ENCODE results near the gene MSLN. TPM values are rescaled to one million over a fixed set of nuclear protein-coding genes. Genes with fewer than 3 reads are reported as not detected.

MSLN gene
- total RNA-seq, 1 donor from 2014 or later = 93.3 TPM

- TF ChIP-seq CTCF (IDR thresholded peaks at IDR 0.05) = no peak
- no peaks in the 10 kb centered on the region for H3K36me3 ChIP-seq
Measured at GRCh38 chr16:776824-777223, 16.3 kb downstream of the MSLN start.

GRCh38 chr16:777826-778225 is 17.3 kb downstream of the MSLN start:
- Histone ChIP-seq H3K36me3 (no peaks in the 10 kb centered on the region), H3K27me3 (peaks cover 17% of the 10 kb centered on the region), H3K4me1 (no peaks in the 10 kb centered on the region), H3K4me3 (no peak overlapping the region), H3K27ac (no peak overlapping the region), H3K9me3 (no peaks in the 10 kb centered on the region)
- no peak for TF ChIP-seq CTCF (IDR thresholded peaks at IDR 0.05)
- DNase-seq = no peak
- intact Hi-C loops (cut with DNase I) = no loop called here
- ATAC-seq = no peak

More at GRCh38 chr16:776824-777223, 16.3 kb downstream of the MSLN start:
- no peaks in the 10 kb centered on the region for H3K4me1 ChIP-seq
- no peak for ATAC-seq
- H3K9me3 ChIP-seq = no peaks in the 10 kb centered on the region
- H3K27me3 ChIP-seq = peaks cover 8% of the 10 kb centered on the region
- intact Hi-C loops (cut with DNase I) = no loop called here
- DNase-seq = no peak
- no peak overlapping the region for H3K4me3 ChIP-seq
- H3K27ac ChIP-seq = no peak overlapping the region

DNA sequence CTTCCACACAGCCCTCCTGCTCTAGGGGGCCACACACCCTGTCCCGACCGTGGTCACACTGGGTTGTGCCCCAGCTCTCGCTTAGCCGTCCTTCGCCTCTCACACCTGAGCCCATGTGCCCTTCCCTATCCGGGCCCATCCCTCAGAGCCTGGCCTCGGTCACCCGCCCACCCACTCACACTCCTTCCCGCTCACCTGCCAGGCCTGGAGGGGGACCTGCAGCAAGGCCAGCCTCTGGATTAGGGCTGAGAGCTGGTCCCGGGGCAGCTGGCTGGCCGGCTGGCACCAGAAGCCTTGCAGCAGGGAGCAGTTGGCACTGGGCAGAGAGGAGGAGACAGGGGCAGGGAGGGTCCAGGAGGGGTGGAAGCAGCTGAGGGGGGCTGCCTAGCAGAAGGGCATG is 17.9 kb downstream of the MSLN start:
- Histone ChIP-seq H3K4me3 (no peak overlapping the region), H3K27ac (no peak overlapping the region), H3K36me3 (no peaks in the 10 kb centered on the region), H3K4me1 (no peaks in the 10 kb centered on the region), H3K27me3 (peaks cover 23% of the 10 kb centered on the region), H3K9me3 (no peaks in the 10 kb centered on the region)
- no peak for TF ChIP-seq CTCF (IDR thresholded peaks at IDR 0.05)
- no peak for DNase-seq
- ATAC-seq = no peak
- intact Hi-C loops (cut with DNase I) = no loop called here

DNA sequence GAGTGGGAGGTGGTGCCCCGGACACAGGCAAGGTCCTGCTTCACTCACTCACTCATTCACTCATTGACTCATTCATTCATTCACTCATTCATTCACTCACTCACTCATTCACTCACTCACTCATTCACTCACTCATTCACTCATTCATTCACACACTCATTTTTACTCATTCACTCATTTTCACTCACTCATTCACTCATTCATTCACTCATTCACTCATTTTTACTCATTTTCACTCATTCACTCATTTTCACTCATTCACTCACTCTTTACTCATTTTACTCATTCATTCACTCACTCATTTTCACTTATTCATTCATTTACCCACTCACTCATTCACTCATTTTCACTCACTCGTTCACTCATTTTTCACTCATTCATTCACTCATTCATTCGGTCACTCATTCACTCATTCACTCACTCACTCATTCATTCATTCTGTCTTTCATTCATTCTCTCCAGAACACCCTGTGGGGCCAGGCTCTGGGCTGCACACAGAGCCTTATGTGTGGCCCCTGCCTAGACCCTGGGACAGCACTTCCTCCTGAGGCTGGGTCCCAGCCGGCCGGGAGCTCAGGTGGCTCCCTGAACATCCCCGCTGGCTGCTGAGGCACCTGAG is 18.5 kb downstream of the MSLN start:
- no peaks in the 10 kb centered on the region for H3K4me1 ChIP-seq
- H3K27me3 ChIP-seq = peaks cover 26% of the 10 kb centered on the region
- no peaks in the 10 kb centered on the region for H3K36me3 ChIP-seq
- no peak for DNase-seq
- no peak for TF ChIP-seq CTCF (IDR thresholded peaks at IDR 0.05)
- ATAC-seq = no peak
- no peak overlapping the region for H3K4me3 ChIP-seq
- intact Hi-C loops (cut with DNase I) = no loop called here
- H3K9me3 ChIP-seq = no peaks in the 10 kb centered on the region
- no peak overlapping the region for H3K27ac ChIP-seq

DNA sequence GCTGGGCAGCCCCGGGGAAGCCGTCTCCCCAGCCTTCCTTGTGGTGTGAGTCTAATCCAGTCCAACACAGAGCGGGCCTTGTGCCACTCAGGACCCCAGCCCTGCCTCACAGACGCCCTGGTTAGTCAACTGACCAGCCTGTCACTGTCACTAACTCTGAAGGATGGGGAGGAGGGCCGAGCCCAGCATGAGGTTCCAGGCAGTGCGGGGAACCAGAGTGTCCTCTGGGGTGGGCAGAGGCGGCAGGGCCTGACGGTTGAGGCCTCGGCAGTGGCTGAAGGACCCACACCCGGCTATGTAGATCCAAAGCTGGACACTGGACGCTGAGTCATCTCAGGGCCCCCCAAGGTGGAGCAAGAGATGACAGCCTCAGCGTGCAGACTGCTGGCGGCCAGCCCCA is 19.0 kb downstream of the MSLN start:
- Histone ChIP-seq H3K36me3 (no peaks in the 10 kb centered on the region), H3K9me3 (no peaks in the 10 kb centered on the region), H3K4me1 (no peaks in the 10 kb centered on the region), H3K4me3 (no peak overlapping the region), H3K27ac (no peak overlapping the region), H3K27me3 (peaks cover 26% of the 10 kb centered on the region)
- TF ChIP-seq CTCF (IDR thresholded peaks at IDR 0.05) = no peak
- no peak for ATAC-seq
- no peak for DNase-seq
- intact Hi-C loops (cut with DNase I) = no loop called here

- intact Hi-C loops (cut with DNase I) = loop anchor here (10.0 kb wide), 1 partner anchor 65 kb away; the partner anchor contains the start of gene METRN
- DNase-seq (no peak), ATAC-seq (no peak)
- Histone ChIP-seq H3K9me3 (no peaks in the 10 kb centered on the region), H3K4me1 (no peaks in the 10 kb centered on the region), H3K4me3 (no peak overlapping the region), H3K27ac (no peak overlapping the region), H3K27me3 (peaks cover 26% of the 10 kb centered on the region), H3K36me3 (no peaks in the 10 kb centered on the region)
- TF ChIP-seq CTCF (IDR thresholded peaks at IDR 0.05) = no peak
Measured at GRCh38 chr16:780296-780695, 19.8 kb downstream of the MSLN start.

Data from upper lobe of right lung (tissue), 1 donor.